GM21619 (cell line): ENCODE results near the gene TC2N.
"Not testable (repeated sequence)": the region's sequence is repeated elsewhere in the genome, so short reads cannot be mapped to it uniquely, and the experiment has no call there.

Experiments
- ATAC-seq: cut with Tn5 transposase; IDR thresholded peaks from one replicate; pipeline ENCODE4 v1.9.1; 2021; ENCODE audit not compliant: unreplicated experiment

The TC2N gene

DNA sequence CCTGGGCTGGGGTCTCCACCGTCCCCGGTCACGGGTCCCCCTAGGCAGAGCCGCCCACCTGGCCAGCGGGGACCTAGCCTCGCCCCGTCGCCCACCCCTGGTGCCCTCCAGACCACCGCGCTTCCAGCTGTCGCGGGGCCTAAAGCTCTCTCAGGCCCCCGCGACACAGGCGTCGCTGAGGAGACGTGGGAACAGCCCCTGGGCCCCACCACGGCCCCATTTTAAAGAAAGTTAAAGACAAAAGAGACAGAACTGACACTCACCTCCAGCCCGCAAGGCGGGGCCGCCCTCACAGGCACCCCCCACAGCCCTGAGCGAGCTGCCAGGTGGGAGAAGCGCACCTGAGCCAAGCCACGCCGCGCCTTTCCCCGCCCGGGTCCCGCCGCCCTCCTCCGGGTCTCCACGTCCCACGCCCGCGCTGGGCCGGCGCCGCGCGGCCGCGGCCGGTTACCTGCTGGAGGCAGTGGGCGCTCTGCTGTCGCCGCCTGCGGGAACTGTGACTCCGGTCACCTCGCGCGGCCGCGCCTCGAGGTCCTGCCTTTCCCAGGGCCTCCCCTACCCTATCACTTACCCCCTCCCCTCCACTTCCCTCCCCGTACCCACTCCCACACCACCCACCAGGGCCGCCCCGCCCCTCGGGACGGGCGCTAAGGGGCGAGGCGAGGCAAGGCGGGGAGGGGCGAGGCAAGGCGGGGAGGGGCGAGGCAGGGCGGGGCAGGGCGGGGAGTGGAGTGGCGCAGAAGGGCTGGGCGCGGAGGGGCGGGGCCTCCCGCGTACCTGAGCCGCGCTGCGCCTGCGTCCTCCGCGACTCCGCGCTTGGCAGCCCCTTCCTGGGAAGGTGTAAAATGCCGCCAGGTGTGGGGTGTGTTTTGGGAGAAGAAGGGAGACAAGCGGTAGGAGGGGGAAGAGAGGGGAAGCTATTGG is 31.2 kb downstream of the TC2N start:
- peak; percentile 59 for ATAC-seq

DNA sequence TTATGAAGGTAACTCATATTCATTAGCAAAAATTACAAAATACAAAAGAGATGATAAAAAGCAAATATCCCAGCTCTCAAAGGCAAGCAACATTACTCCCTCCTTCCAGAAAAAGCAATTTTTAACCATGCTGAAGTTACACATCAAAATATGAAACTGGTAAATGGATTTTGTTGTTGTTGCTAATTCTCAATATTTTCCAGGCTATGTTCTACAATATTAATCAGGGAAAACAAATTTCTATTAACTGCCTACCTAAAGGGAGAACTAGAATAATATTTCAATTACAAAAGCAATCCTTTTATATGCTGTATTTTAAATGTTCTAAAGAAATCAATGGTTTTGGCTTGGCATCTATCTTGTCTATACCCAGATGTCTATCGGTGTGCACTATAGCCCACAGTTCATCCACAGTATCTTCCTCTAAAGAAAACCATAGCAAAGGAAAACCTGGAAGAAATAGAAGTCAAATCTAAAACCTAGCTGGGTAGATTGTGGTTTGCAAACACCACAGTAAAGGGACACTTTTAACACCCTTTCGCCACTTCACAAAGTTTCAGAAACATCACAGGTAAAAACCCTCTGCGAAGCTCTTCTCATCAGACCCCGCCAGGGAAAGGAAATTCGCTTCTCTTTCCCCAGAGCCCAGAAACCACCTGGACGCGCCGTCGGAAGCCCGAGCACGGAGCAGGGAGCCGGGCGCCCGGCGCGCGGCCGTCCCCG is 32.0 kb downstream of the TC2N start:
- peak; percentile 29 for ATAC-seq

DNA sequence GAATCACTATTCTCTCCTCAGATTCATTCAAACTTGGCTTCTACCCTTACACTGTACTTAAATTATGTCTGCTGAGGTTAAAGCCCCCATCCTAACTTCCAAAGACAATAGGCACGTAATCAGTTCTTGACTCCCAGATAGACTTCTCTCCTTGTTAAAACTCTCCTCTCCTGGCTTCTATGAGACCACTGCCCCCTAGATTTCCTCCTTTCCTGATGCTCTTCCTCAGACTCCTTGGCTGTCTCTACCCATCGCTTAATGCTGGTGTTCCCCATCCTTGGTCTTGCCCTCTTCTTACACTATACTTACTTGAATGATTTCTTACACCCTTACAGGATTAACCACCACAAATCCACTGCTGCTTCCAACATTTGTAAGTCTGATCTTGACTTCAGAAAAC is 32.8 kb downstream of the TC2N start:
- ATAC-seq: no peak

DNA sequence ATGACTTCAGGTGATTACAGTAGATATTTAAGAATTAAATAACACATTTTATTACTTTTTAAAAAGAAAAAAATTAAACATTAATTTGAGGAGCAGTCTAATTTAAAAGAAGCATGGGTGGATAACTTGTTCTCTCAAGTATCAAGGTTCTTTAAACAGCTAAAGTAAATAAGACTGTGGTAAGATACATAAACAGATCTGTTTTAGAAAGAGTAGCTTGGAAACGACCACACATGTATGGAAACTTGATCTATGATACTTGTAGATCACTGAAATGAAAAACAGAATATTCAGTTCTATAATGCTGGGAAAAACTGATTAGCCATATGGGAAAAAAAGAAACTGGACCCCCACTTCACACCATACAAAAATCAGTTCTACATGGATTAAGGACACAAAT is 36.0 kb downstream of the TC2N start:
- no peak for ATAC-seq

DNA sequence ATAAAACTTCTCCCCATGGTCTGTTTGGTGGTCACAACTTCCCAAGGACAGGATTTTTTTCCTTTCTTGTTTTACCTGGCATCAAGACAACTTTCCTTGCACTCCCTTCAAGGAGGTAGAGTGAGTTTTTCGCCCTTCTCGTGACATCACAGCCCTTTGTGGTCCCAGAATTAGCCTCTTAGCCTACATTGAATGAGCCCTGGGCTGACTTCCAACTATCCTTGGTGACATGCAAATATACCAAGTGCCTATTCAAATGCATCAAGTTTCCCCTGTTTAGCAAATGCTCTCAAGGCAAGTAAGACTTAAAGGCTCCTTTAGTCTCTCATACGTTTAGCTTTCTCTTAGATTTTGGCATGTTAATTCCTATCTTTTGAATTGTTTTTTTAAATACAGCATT is 36.6 kb downstream of the TC2N start:
- ATAC-seq: peak; percentile 73

DNA sequence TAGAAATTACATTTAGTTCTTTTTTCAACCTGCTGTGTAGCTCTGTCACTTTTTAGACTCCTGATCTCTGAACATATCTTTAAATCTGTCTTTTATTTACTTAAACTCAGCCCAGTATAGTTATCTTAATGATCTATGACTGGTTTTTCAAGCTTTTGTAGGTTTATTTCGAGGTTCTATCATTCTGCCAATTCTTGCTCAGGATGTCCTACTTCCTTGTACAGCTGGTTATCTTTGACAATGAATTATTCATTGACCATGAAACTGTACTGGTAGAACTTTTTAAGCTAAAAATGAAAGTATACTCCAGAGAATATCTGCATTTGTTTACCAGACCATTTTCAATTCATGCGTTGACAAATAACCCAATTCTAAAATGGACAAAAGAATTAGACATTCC is 37.8 kb downstream of the TC2N start:
- ATAC-seq: no peak

DNA sequence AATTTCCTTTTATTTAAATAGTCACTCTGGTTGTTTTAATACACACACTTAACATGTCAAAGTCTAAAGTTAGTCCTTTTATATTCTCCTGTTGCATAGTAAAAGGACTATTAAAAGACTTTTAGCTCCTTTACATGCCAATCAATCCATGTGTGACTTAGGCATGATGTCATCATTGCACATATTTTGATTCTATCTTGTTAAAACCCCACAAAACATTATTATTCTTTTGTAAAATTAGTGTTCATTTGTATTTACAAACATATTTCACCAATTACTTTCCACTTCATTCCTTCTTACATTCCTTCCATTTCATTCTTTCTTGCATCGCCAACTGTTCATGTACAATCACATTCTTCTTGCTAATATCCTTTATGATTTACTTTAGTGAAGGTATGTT is 39.6 kb downstream of the TC2N start:
- no peak for ATAC-seq

DNA sequence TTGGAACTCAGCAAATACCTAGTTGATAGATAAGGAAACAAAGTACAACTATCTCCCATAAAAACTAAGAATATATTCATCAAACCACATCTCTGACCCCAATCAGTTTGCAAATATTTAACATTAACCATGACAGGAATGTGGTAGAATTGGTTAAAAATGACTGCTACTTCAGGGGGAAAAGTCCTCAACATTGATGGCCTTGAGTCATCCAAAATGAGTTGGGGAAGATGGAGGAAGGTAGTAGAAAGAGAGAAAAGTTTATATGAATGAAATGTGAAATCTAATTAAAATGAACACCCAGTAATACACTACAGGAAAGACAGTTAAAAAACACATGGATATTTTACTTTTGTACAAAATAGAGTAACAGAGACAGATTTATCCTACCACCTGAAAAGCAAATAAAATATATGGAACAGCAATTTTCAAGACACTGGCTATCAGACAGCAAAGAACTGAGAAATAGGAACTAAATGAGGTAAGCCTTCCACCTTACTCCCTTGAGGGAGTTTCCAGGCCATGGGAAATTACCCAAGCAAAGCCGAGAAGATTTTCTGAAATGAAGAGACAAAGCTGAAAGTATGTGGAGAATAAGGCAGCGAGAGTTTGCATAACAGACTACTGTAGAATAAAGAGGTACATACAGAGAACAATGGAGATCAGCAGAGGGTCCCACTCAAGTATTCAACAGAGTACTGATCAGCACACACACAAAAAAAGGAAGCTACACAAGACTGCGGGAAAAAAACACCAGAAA is 49.6 kb downstream of the TC2N start:
- peak; percentile 69 for ATAC-seq

DNA sequence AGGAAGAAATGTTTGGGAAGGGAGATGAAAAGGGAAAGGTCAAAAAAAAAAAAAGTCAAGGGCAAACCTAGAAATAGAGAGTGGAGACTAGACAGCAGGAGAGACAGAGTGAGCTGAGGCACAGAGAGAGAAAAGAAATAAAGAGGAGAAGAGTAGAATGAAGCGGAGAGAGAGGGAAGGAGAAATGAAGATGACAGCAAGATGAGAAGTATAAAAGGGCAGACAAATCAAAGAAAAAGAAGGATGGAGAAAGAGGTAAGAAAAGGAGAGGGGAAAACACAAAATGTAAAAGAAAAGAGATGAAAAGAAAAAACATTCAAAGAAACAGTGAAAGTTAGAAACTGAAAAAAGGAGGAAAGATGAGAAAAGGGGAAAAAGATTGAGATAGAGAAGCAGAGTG is 53.0 kb downstream of the TC2N start:
- no peak for ATAC-seq

DNA sequence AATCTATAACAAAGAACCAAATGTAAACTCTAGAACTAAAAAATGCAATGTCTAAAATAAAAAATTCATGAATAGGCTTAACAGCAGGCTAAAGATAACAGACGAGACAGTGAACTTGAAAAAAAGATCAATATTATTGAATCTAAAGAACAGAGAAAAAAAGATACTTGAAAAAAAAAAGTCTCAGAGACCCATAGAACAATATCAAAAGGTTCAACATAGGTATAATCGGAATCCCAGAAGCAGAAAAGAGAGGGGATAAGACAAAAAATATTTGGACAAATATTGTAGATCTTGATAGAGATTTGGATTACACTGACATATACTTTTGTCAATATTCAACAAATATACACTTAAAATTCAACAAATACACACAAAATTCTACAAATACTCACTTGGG is 56.6 kb downstream of the TC2N start:
- no peak for ATAC-seq

DNA sequence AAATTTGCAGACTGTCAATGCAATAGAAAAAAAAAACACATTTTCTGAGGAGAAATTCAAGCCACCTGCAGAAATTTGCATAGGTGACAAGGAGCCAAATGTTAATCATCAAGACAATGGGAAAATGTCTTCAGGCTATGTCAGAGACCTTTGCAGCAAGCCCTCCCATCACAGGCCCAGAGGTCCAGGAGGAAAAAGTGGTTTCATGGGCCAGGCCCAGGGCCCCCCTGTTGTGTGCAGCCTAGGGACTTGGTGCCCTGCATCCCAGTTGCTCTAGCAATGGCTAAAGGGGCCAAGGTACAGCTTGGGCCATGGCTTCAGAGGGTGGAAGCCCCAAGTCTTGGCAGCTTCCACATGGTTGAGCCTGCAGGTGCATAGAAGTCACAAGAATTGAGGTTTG is 60.6 kb downstream of the TC2N start:
- ATAC-seq: no peak

DNA sequence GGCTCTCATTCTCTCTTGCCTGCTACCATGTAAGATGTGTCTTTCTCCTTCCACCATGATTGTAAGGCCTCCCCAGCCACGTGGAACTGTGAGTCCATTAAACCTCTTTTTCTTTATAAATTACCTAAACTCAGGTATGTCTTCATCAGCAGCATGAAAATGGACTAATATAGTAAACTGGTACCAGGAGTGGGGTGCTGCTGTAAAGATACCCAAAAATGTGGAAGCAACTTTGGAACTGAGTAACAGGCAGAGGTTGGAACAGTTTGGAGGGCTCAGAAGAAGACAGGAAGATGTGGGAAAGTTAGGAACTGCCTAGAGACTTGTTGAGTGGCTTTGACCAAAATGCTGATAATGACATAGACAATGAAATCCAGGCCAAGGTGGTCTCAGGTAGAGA is 61.2 kb downstream of the TC2N start:
- not testable (repeated sequence) for ATAC-seq

DNA sequence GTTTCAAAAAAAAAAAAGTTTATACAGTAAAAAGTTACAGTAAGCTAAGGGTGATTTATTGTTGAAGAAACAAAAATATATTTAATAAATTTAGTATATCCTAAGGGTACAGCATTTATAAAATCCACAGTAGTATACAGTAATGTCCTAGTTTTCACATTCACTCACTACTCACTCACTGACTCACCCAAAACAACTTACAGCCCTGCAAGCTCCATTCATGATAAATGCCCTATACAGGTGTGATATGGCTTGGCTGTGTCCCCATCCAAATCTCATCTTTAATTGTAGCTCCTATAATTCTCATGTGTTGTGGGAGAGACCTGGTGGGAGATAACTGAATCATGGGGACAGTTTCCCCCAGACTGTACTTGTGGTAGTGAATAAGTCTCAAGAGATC is 61.7 kb downstream of the TC2N start:
- ATAC-seq: no peak

DNA sequence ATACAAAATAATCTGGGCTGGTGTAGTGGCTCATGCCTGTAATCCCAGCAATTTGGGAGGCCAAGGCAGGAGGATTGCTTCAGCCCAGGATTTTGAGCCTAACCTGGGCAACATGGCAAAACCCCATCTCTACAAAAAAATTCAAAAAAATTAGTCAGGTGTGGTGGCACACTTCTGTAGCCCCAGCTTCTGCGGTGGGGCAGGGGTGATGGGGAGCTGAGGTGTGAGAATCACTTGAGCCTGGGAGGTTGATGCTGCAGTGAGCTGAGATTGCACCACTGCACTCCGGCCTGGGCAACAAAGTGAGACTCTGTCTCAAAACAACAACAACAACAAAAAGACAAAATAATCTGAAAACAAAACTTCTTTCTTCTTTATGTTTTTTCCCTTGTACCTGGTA is 66.0 kb downstream of the TC2N start:
- no peak for ATAC-seq

DNA sequence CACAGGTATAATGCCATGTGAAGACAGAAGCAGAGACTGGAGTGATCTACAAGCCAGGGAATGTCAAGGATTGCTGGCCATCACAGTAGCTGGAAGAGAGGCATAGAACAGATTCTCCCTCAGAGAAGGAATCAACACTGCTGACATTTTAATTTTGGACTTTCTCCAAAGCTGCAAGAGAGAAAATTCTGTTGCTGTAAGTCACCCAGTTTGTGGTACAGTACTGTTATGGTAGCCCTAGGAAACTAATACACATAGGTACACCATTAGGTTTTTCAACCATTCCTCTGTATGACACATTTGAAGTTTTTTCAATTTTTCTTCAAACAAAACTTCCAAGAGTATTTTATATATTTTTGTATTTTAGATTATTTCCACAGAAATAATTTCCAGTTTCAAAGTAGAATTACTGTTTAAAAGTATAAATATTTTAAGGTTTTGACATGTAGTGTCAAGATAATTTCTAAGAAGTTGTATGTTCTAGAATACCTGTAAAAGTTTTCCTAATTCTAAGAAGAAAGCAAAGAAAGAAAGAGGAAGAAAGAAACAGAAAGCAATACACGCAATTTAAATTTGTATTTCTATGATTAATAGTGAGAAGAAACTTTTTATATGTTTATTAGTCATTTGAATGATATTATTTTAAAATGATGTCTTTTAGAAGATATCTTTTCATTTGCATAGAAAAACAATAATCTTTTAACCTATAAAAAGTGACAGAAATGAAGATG is 70.6 kb downstream of the TC2N start:
- no peak for ATAC-seq

DNA sequence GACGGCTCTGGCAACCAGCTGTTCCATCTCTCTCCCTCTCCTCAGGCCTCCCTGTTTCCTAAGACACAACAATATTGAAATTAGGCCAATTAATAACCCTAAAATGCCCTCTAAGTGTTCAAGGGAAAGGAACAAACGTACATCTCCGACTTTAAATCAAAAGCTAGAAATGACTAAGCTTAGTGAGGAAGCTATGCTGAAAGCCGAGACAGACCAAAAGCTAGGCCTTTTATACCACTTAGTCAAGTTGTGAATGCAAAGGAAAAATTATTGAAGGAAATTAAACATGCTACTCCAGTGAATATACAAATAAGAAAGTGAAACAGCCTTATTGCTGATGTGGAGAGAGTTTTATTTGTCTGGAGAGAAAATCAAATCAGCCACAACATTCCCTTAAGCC is 73.6 kb downstream of the TC2N start:
- ATAC-seq: no peak

DNA sequence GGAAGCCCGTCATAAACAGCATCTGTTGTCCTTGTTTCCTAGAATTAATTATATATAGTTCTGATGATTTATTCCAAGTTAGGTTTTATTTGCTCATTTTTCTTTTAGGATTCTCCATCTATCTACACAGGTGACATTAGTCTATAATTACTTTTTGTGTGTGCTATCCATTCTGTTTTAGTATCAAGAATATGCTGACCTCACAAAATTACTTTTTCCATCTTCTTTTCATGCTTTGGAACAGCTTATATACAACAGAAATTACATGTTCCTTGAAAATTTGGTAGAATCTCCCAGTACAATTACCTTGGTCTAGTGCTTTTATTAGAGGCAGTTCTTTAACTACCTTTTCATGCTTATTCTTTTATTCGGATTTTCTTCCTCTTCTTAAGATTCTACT is 81.1 kb downstream of the TC2N start:
- no peak for ATAC-seq

DNA sequence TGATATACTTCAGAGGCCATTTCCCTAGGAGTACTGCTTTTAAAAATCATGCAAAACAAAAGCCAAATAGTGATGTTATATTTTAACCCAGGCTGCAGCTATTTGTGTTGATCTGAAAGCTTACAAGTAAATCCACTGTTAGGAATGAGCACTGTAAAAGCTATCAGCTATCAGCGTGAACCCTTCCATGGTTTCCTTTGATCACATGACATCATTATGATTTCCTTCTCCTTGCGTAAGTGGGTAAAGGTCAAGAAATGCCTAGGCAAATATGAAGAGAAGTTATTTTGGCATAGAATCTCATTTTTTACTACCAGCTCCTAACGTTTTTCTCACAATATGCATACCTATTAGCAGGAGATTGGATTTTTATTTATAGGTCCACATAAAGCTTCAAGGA is 86.9 kb downstream of the TC2N start:
- ATAC-seq: no peak

DNA sequence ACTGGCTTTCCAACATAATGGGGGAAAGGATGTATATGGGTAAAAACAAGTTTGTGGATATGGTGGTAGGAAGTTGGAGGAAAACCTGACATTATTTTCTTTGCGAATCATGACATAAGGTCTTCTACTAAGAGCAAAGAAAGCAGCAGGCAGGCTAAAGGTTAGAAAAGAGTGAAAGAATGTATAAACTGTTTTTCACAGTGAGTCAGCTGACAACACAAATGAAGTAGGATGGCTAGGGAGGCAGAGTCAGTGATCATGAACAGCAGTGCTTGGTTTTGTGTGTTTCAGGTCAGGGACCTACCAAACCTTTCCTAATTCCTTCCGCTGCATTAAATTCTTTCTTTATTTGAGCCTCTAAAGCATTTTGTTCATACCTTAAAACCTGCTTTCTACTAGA is 89.1 kb downstream of the TC2N start:
- no peak for ATAC-seq

DNA sequence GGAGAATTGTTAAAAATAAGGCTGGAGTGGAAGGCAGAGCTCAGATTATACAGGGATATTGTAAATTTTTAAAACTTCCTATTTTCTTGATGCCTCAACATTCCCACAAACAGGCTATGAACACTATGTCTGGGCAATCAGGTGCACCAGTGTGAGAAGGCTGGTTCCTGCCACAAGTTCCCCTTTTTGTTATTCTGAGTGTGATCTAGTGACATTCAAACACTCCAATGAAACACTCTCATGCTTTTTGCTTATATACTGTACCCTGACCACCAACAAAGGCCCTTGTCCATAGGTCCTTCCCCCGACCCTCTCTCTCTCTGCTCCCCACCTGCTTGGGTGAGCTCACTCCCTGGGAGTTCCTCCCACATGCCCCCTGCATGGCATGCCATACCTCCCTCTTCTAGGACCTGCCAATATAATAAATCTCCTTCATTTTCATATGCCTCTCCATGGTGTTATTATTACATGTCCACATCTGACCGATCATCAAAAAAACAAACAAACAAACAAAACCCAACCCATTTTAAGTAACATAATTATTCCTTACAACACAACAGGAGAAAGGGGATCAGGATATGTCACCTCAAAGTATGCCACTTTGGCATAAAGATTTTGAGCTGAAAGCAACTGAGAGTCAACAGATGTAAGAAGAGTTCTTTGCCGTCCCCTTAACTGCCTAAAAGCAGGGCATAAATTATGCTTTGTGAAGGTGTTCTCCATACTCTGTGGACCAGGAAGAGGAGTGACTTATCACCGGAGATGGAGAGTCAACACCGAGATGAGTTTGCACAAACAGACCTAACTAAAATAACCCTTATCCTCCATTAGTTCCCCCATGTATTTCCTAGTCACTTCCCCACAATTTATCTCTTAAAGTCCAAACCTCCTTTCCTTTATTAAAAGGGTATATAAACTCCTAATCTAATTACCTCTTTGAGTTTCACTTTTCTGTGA is 92.9 kb downstream of the TC2N start:
- no peak for ATAC-seq
